Stimulated activated CD8-positive, alpha-beta memory T cell treated with anti-CD3 and anti-CD28 coated beads, Interleukin-12 subunit alpha, Interleukin-12 subunit beta, amount 100 ng/mL, for 1 hour (primary cell): Measurements from ENCODE around the gene WWP2.
"Not testable (repeated sequence)": the region's sequence is repeated elsewhere in the genome, so short reads cannot be mapped to it uniquely, and the experiment has no call there.

ENCODE experiments used
- DNase-seq: peaks from one replicate; pipeline ENCODE4 v3.0.0-alpha.2; 2020; ENCODE audit warnings: low read depth

The WWP2 gene

DNA sequence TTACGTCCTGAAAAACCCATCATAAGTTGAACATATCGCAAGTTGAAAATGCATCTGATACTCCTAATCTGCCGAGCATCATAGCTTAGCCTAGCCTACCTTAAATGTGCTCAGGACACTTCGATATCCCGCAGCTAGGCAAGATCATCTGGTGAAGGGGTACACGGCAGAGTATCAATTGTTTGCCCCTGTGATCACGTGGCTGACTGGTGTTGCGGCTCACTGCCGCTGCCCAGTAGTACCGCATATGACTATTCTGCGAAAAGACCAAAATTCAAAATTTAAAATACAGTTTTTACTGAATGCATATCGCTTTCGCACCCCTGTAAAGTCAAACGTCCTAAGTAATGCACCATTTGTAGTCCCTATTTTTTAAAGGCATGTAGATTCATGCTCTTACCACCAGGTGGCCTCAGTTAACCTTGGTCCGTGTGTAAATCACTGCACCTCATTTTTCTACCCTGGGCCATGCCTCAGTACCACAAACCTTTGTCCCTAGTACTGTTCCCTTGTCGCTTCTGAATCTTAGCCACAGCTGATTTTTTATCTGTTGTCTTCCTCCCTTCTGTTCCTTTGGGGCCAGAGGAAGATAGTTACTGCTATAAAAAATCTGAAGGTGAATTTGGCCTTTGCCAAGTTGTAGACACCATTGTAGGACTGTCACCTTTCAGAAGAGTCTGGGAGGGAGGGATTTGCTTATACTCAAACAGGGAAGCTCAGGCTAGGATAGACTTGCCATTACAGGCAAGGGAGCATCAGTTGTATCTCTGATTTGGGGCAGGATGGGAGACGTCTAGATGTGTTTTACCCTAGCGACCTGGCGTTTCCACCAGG lies 34.4 kb downstream of the WWP2 start:
- DNase-seq = no peak

GRCh38 chr16:69798466-69798865 lies 36.3 kb downstream of the WWP2 start:
- no peak for DNase-seq

DNA sequence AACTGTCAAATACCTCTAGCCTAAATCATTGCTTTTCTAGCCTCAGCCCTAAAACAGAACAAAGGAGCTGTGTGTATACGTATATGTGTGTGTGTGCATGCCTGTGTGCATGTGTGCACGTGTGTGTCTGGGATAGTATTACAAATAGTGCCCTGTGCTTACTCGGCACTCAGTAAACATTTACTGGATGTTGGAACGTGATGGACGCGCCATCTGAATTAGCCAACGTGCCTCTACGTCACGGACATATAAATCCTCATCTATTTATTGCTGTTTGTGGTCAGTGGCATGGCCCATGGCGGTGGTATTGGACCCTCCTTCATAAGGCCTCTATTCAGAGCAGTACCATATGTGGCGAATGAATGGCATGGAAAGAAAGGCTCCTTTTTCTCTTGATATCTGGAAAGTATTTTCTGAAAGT lies 37.5 kb downstream of the WWP2 start:
- no peak for DNase-seq

DNA sequence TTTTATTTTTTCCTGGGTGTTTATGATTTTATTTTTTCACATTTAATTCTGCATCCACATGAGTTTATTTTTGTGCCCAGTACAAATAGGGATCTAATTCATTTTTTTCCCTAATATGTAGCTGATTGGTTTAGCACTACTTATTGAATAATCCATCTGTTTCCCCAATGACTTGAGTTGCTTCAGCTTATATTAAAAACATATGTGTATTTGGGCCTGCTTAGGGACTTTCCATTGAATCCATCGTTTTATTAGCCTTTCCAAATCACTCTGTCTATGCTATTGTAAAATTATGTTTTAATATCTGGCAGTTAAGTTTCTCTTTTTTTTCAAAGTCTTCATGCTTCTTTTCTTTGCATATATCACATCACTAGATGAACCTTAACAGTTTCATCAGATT lies 42.2 kb downstream of the WWP2 start:
- no peak for DNase-seq

DNA sequence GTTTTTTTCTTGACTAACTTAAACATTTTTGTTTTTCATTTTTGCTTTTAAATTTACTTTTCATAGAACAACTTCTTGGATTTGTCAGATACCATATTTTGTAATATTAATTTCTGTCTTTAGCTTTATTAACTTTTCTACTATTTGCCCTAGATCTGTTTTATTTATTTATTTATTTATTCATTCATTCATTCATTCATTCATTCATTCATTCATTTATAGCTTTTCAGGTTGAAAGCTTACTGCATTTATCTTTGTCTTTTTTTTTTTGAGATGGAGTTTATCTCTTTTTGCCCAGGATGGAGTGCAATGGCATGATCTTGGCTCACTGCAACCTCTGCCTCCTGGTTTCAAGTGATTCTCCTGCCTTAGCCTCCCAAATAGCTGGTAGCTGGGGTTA lies 44.6 kb downstream of the WWP2 start:
- DNase-seq = not testable (repeated sequence)

DNA sequence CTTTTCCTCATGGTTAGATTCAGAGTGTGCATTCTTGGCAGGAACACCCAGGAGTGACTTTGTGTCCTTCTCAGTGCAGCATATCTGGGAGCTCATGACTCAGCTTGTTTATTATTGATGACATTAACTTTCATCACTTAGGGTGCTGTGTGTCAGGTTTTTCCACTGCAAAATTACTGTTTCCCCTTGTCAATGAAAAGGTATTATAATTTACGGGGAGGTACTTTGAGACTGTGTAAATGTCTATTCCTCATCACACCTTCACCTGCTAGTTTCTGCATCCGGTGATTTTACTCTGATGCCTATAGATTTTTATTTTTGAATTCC lies 50.5 kb downstream of the WWP2 start:
- no peak for DNase-seq

DNA sequence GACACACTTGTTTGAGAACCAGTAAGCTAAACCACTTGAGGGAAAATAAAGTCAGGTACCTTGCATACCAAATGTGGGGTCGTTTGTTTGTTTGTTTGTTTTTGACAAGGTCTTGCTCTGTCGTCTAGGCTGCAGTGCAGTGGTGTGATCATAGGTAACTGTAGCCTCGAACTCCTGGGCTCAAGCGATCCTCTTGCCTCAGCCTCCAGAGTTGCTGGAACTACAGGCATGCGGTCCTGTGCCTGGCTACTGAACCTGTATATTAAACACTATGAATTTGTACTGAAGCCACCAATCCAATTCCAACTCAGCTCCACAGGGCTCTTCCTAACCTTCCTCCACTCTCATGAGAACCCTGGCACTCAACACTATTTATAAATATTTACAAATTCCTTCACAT lies 51.9 kb downstream of the WWP2 start:
- no peak for DNase-seq

- no peak for DNase-seq
These were observed 52.4 kb downstream of the WWP2 start for GRCh38 chr16:69814561-69814960.

DNA sequence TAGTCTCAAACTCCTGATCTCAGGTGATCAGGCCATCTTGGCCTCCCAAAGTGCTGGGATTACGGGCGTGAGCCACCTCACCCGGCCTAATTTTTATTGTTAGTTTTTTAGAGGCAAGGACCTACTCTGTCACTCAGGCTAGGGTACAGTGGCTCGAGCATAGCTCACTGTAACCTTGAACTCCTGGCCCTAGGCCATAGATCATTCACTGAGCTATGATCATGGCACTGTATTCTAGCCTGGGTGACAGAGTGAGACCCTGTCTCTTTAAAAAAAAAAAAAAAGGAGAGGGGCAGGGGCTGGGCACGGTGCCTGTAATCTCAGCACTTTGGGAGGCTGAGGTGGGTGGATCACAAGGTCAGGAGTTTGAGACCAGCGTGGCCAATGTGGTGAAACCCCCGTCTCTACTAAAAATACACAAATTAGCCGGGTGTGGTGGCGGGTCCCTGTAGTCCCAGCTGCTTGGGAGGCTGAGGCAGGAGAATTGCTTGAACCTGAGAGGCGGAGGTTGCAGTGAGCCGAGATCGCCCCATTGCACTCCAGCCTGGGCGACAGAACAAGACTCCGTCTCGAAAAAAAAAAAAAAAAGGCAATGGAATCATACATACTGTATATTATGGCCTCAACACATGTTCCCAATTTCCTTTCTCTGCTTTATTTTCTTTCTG lies 53.2 kb downstream of the WWP2 start:
- DNase-seq = not testable (repeated sequence)

DNA sequence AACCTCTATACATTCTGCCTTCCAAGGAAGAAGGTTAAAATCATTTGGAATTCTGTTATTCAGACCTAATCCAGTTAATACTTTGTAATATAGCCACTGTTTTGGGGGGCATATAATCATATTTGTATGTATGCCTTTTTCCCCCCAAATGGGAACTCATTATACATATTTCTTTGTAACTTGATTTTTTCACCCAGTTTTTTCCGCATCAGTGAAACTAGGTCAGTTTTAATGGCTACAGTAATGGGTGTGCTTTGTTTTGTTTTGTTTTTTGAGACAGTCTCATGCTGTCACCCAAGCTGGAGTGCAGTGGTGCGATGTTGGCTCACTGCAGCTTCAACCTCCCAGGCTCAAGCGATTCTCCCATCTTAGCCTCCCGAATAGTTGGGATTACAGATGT lies 54.9 kb downstream of the WWP2 start:
- DNase-seq = no peak

- DNase-seq = no peak
These were observed 56.9 kb downstream of the WWP2 start for GRCh38 chr16:69818891-69819545.

- DNase-seq = no peak
These were observed 58.9 kb downstream of the WWP2 start for GRCh38 chr16:69820926-69821541.

GRCh38 chr16:69821844-69822173 lies 59.7 kb downstream of the WWP2 start:
- no peak for DNase-seq

GRCh38 chr16:69822174-69822935 lies 60.2 kb downstream of the WWP2 start:
- no peak for DNase-seq

GRCh38 chr16:69823831-69824563 lies 61.9 kb downstream of the WWP2 start:
- no peak for DNase-seq

GRCh38 chr16:69824564-69825142 lies 62.5 kb downstream of the WWP2 start:
- not testable (repeated sequence) for DNase-seq

GRCh38 chr16:69827524-69827923 lies 65.4 kb downstream of the WWP2 start:
- DNase-seq = no peak

GRCh38 chr16:69829338-69829737 lies 67.2 kb downstream of the WWP2 start:
- no peak for DNase-seq

DNA sequence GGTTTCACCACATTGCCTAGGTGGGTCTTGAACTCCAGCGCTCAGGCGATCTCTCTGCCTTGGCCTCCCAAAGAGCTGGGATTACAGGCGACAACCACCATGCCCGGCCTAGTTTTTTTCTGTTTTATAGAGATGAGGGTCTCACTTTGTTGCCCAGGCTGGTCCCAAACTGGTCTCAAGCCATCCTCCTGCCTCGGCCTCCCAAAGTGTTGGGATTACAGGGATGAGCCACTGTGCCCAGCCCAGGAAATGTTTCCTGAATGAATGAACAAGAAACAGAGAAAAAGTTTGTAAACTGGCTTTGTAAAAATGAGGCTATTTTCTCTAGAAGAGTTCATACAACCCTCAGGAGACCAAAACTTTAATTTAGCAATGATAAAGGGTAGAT lies 68.0 kb downstream of the WWP2 start:
- no peak for DNase-seq

DNA sequence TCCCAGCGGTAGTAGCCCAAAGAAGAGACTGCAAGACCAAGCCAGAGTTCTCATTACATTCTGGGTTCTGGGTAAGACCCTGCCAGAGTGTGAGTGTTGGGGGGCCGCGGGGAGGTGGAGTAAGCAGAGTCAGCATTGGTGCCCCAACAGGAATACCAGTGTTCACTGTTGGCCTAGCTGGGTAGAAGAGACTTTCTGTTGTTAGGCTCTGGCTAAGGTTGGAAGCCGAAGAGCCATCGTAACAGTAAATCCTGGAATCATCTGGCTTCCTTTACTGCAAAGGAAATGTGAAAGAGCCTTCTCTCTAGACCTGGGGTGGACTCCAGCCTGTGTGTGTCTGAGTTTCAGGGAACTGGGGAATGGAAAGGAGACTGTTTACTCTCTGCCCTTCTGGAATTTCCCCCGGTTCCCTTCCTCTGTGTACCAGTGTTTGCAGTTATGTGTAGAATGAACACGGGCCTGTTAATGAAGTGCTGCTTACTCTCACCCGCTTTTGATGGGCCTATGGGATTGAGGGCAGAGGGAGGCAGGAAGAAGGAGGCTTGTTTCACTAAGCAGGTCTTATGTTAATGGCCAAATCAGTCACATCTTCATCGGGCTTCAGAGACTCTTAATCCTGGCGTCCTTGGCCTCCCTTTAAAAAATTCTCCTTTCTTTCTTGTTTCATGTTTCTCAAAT lies 68.5 kb downstream of the WWP2 start:
- DNase-seq = no peak
